ENCODE data around the gene ECSIT. TPM values are rescaled to one million over a fixed set of nuclear protein-coding genes. Genes with fewer than 3 reads are reported as not detected.

Gene ECSIT
- total RNA-seq, 1 donor from 2014 or later: 49.6 TPM

GRCh38 chr19:11547929-11548700, 19.2 kb upstream of the ECSIT start:
- Histone ChIP-seq H3K27me3 (no peaks in the 10 kb centered on the region), H3K27ac (no peak overlapping the region), H3K9me3 (no peaks in the 10 kb centered on the region), H3K4me3 (no peak overlapping the region), H3K4me1 (peaks cover 6% of the 10 kb centered on the region), H3K36me3 (peaks cover 0 to 5% of the 10 kb centered on the region in 2 donors)
- DNase-seq (ENCODE audit: extremely low spot score in 2 of 2): no peak
- no peak for TF ChIP-seq POLR2AphosphoS5 (IDR thresholded peaks at IDR 0.05; ENCODE audit: insufficient read depth in 1 of 2, low read depth in 1 of 2)
- TF ChIP-seq POLR2A (IDR thresholded peaks at IDR 0.05): no peak
- no peak for TF ChIP-seq CTCF (IDR thresholded peaks at IDR 0.05)
- intact Hi-C loops (cut with DNase I): no loop called here

- peak overlapping the region; percentile 43 to 56 for H3K4me3 ChIP-seq
- peak overlapping the region; percentile 94 for H3K27ac ChIP-seq
- peaks cover 28% of the 10 kb centered on the region for H3K4me1 ChIP-seq
- no peaks in the 10 kb centered on the region for H3K36me3 ChIP-seq
- TF ChIP-seq POLR2AphosphoS5 (IDR thresholded peaks at IDR 0.05; ENCODE audit: insufficient read depth in 1 of 2, low read depth in 1 of 2) (no peak), CTCF (IDR thresholded peaks at IDR 0.05) (no peak), POLR2A (IDR thresholded peaks at IDR 0.05) (no peak)
- intact Hi-C loops (cut with DNase I): no loop called here
- H3K27me3 ChIP-seq: no peaks in the 10 kb centered on the region
- no peaks in the 10 kb centered on the region for H3K9me3 ChIP-seq
- no peak for DNase-seq (ENCODE audit: extremely low spot score in 2 of 2)
Observed at GRCh38 chr19:11541238-11541637, 12.3 kb upstream of the ECSIT start.

GRCh38 chr19:11540645-11541044, 11.7 kb upstream of the ECSIT start:
- Histone ChIP-seq H3K9me3 (no peaks in the 10 kb centered on the region), H3K27me3 (no peaks in the 10 kb centered on the region), H3K4me1 (peaks cover 32% of the 10 kb centered on the region), H3K36me3 (no peaks in the 10 kb centered on the region), H3K4me3 (peak overlapping the region; percentile 43 to 56), H3K27ac (peak overlapping the region; percentile 94)
- TF ChIP-seq POLR2AphosphoS5 (IDR thresholded peaks at IDR 0.05; ENCODE audit: insufficient read depth in 1 of 2, low read depth in 1 of 2): no peak
- TF ChIP-seq CTCF (IDR thresholded peaks at IDR 0.05): no peak
- no peak for TF ChIP-seq POLR2A (IDR thresholded peaks at IDR 0.05)
- intact Hi-C loops (cut with DNase I): no loop called here
- no peak for DNase-seq (ENCODE audit: extremely low spot score in 2 of 2)

- intact Hi-C loops (cut with DNase I): no loop called here
- Histone ChIP-seq H3K4me3 (peak overlapping the region; percentile 43 to 56), H3K9me3 (no peaks in the 10 kb centered on the region), H3K4me1 (peaks cover 39% of the 10 kb centered on the region), H3K27me3 (no peaks in the 10 kb centered on the region), H3K36me3 (no peaks in the 10 kb centered on the region), H3K27ac (peak overlapping the region; percentile 94)
- no peak for DNase-seq (ENCODE audit: extremely low spot score in 2 of 2)
- no peak for TF ChIP-seq POLR2A (IDR thresholded peaks at IDR 0.05)
- TF ChIP-seq POLR2AphosphoS5 (IDR thresholded peaks at IDR 0.05; ENCODE audit: insufficient read depth in 1 of 2, low read depth in 1 of 2): peak in 1 of 2 donors; percentile 77
- no peak for TF ChIP-seq CTCF (IDR thresholded peaks at IDR 0.05)
Observed at GRCh38 chr19:11539495-11540365, 10.8 kb upstream of the ECSIT start.

All from vagina (tissue), 2 donors.